ENCODE results near the gene SLC6A11.

GRCh38 chr3:10956986-10957385 is 141.0 kb downstream of the SLC6A11 start:
- no peak for TF ChIP-seq CTCF (IDR thresholded peaks at IDR 0.05)
- no peak for TF ChIP-seq POLR2A (IDR thresholded peaks at IDR 0.05)
